ENCODE results near the gene NKX2-2.
"Not testable (repeated sequence)": the region's sequence is repeated elsewhere in the genome, so short reads cannot be mapped to it uniquely, and the experiment has no call there.

Gene NKX2-2

DNA sequence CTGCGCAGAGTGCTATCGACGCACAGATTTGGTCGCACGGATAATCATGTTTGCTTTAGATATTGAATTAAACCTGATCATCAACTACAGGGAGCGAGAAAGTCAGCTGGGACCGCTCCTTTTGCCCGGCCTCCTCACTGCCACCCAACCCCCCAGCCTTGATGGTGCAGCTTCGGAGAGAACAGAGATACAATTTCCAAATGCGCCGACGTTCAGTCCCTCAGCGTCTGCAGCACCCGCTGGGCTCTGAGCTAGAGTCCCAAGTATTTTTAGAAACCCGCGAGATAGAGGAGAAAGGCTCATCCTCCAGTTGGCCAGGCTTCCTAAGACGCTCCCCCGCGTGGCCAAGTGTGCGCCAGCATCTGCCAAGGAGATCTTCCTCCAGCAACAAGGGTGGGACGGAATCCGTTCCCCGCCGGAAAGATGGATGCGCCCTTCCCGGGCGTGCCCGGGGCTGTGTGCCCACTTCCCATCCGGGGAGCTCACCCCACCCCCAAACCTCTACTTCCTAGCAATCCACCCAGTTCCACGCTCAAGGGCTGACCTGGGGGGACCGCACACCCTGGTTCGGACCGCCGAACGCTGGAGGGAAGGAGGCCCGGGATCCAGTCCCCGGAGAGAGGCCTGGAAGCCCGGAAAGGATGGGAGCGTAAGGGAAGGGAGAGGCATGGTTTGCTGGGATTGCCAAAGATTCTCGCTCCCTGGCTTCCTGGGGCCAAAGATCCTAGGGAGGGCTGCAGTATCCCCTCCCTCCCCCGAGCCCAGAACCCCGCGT lies 4.1 kb downstream of the NKX2-2 start:
- no peak for FAIRE-seq
- no peak for DNase-seq (ENCODE audit: low spot score)

DNA sequence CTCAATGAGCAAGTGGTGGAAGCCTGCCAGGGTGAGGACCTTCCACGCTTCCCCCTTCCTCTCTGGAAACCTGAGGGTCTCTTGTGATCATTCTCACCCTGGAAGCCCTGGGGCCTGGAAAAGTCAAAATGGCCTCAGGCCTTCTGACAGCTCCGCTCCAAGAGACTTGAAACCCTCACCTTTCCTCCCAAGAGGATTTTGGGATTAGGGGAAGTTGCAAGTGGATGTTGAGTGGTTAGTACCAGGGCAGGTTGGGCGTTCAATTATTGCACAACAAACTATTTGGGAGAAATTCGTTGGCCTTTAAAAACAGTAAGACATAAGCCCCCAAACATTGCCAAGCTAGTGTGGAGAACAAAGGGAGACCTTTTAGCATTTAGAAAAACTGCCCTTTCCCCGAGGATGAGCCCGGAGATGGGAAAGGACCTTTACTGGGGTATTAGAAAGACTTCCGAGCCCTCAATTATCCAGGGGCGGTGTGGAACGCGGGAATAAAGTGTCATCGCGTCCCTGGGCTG lies 4.7 kb downstream of the NKX2-2 start:
- DNase-seq (ENCODE audit: low spot score) (no peak), FAIRE-seq (no peak)

DNA sequence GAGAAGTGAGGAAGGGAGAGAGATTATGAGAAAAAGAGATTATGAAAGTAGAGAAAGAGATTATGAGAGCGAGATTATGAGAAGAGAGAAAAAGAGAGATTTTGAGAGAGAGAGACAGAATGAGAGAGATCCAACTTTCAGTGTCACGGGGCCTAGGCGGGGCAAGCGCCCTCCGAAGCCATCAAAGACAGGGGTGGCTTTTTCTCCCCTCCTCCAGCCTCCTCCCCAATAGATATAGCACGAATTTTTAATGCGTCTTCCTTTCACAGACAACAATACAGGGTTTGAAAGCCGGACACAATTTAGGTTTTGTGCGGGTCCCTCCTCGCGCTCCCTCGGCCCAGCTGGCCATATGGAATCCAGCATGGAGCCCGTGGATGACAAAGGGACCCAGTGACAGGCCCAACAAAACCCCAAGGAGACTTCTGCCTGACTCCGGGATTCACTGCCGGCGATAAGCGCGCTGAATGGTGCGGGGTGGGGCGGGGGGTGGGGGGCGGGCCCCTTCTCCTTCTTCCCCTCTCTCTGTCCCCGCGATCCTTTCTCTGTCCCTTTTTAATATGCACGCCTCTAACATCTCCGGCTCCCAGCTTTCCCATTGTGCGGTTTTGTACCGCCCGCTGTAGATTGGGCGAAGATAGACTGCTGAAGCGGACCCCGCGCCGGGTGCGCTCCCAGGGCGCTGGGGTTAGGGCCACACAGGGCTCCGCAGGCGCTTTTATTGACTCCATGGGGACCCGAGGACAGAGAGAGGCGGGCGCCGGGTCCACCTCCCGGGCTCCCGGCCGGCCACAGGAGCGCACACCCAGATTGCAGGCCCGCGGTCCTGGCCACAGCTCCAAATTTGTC lies 5.4 kb downstream of the NKX2-2 start:
- no peak for FAIRE-seq
- no peak for DNase-seq (ENCODE audit: low spot score)

DNA sequence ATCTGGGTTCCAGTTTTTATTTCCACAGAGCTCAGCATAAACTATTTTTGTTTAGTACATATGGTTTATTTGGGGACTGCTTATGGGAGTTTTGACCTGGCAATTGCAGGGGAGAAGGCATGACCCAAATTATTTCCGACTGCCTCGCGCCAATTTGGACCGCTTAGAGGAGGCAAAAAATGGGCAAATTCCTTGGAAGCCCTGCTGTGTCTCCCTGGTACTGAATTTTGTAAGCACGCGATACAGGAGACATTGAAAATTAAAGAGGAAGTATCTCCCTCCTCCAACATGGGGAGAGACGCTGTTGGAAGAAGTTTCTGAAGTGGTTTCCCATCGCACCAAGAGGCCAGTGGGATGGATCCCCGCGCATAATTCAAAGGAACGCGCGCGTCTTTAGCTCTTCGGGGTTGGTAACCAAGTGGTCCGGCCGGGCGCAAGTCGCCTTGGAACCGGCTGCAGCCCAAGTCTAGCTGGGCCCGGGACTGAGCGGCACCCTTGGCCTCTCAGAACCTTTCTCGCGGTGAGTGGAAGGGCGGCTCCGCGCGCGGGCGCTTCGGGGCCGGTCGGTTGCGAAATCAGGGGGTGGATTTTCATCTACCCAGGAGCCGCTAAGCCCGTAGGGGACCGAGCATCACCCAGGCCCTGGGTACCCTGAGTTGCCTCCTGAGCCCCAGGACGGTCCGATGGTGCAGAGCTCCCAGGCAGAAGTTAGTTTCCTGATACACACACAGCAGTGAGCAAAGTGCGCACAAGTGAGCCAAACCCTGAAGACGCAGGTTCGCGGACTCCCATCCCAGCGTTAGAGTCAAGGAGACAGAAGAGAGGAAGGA lies 6.2 kb downstream of the NKX2-2 start:
- FAIRE-seq: no peak
- DNase-seq (ENCODE audit: low spot score): no peak

DNA sequence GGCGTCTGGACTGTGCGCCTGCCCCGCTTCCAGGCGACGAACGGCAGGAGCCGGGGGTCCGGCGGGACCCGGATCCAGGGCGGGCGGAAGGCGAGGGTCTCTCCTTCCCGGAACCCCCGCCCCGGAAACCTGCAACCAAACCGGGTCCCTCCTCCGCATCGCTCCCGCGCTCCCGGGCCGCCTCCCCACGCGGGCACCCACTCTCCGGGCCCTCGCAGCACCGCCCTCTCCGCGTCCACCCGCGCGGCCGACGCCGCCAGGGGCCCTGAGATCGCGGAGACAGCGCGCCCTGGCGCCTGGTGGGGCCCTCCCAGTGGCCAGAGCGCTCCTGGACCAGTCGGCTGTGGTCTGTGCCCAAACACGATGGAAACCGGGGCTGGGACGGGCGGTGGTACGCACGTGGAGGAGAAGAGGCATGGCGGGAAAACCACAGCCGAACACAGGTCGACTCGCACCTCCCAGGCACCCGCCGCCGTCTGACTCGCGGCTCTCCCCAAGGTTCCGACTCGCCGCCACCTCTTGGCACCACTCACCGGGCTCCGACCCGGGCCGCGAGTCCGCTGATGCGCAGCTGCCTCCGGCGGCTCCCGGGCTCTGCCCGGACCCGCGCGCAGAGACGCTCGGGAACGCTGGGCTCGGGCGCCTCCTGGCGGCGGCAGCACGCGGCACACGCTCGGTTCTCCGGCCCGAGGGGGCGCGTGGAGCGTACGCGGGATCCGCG lies 7.9 kb downstream of the NKX2-2 start:
- no peak for FAIRE-seq
- DNase-seq (ENCODE audit: low spot score): no peak

DNA sequence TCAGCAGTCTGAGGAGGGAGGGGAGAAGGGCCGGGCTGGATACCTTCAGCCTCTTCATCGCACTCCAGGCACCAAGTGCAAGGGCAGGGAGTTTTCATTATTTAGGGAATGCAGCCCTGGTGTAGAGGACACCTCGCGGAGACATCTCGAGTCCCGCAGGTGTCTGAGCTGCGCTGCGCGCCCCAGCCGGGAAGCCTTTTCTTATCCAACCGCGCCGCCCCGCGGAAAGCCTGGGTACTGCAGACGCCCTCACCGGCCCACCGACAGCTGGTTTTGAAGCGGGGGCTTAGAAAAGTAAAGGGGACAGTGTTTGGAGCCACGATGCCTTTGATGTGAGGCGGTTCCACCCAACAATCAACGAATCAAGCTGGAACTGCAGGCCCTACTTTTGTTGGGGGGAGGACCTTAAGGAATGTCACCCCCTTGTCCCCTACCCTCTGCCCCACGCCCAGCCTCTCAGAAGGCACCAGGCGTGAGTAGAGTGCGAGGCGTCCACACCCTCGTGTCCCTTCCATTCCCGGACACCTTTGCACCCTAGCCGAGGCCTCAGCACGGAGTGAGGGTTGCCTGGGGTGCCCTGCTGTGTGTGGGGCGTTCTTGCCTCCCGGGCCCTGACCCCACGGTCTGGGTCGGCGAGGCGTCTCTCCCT lies 8.6 kb downstream of the NKX2-2 start:
- FAIRE-seq: no peak
- DNase-seq (ENCODE audit: low spot score): peak; percentile 62

DNA sequence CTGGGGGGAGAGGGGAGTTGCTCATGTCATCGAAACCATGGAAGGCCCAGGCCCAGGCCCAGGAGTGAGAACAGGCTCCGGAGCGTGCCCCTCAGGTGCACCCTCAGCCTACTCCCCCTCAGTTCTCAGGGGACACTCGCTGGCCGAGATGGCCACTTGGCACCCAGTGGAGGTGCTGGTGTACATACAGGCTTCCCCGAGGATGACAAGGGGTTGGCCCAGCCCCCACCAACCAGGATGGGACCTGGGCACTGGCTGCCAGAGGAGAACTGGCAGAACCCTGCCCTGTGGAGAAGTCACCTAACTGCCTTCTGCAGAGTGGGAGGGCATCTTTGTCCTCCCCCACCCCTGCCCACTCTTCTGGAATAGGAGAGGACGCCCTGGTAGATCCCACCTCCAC lies 9.5 kb downstream of the NKX2-2 start:
- no peak for DNase-seq (ENCODE audit: low spot score)
- FAIRE-seq: no peak

DNA sequence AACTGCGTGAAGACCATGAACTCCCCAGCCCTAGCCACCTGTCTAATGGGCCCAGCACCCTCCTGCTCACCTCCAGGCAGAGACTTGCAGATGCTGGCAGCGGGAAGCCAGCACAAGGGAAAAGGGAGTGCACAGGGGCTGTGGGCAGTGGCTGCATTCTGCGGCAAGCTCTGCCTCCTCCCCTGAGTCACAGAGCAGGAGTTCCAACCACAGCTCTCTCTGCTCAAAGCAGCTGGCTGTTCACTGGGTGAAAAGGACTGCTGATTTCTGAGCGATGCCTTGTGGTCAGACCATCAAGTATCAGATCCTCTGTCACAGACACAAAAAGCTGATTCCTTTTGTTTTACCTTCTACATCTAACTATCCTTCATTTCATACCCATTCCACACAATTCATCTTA lies 10.5 kb downstream of the NKX2-2 start:
- FAIRE-seq (no peak), DNase-seq (ENCODE audit: low spot score) (peak; percentile 78)

DNA sequence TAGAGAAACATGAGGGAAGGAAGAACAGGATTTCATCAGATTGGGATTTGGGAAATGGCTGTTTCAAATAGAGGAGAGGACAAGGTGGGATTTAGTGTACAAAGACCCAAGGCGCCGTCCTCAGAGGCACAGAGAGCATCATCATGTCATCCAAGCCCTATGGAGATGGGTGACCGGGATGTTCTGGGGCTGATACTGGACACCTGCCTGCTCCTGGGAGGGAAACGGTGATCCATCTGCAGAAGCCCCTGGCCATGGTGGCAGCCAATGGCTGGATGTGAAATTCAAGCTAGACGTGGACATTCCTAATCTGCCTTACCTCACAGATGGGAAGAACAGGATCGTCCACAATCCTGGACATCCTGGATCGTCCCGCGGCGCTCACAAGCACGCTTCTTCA lies 12.7 kb downstream of the NKX2-2 start:
- DNase-seq (ENCODE audit: low spot score) (no peak), FAIRE-seq (no peak)

DNA sequence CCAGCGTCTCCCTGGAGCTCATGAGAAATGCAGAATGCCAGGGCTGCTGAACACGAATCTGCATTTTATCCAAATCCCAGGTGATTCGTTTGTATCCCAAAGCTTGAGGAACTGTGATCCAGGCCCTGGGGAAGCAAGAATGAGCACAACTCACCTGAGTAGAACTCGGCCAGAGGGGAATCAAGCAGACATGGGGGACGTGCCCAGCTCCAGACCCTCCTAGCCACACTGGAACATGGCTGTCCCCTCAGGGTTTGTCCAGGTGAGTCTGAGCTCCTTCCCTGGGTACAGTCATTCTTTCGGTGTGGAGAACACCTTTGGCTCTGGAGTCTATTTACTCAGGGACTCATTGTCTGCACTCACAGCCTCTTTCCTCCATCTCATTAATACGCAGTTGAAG lies 13.3 kb downstream of the NKX2-2 start:
- no peak for FAIRE-seq
- no peak for DNase-seq (ENCODE audit: low spot score)

DNA sequence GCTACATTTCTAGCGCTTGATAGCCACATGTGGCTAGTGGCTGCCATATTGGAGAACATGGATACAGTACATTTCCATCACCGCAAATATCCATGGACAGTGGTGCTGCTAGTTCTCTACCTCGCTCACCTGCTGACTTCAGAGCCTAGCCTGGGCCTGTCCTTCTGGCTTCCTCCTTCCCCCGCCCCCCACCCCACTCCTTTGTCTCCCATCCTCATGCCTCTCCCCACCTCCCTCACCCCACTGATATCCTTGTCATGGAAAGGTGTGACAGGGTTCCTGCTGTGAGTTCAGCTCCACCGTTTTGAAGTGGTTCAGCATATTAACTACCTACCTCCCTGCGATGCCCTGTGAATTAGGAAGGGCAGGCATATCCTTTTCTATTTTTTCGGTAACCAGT lies 14.2 kb downstream of the NKX2-2 start:
- FAIRE-seq: no peak
- DNase-seq (ENCODE audit: low spot score): no peak

DNA sequence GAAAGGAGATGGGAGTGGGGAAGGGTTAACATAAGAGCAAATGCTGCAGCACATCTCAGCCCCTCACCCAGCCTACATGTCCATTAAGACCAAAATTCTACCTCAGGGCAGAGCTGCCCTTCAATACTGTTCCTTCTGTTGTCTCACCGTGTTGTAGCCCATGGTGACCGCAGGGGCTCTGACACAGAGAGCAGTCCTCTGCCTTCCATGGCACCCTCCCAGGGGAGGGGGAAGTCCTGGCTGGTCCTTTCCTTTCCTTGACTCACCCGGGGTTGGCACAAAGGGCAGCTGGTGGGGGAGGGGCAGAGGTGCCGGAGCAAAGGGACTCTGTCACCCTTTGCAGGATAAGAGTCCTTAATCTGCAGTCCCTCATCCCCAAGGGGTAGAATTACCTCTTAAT lies 15.2 kb downstream of the NKX2-2 start:
- DNase-seq (ENCODE audit: low spot score) (no peak), FAIRE-seq (no peak)

DNA sequence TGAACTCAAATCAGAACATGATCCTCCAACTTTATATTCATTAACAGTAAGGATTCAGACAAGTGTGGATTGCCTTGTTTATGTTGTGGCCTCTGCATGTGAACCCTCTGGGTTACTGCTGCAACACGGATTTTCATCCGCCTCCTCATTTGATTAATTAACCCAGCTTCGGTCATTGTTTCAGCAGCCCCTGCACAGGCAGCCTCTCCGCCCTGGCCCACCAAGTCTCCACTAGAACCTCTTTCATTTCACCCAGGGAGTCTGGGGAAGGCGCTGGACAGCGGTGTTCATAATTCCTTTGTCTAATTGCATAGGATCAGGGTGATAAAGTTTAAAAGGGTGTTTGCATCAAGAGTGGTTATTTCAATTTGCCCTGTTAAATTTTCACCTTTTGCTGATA lies 15.7 kb downstream of the NKX2-2 start:
- DNase-seq (ENCODE audit: low spot score) (no peak), FAIRE-seq (no peak)

DNA sequence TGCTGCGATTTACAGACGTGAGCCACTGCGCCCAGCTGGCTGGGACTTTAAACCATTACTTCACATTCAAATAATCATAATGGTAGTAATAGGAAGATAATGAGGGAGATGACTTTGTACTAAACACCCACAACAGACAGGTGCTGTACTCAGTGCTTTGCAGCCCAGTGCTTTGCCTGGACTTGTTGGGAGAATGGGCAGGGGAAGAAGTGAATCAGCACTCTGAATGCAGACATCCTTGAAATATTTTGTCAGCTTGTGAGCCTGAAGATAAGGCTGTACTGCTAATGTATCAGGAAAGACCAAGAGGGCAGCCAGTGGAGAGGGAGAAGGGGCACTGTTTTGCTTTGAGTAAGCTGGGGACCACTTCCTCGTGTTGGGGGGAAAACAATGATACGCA lies 17.4 kb downstream of the NKX2-2 start:
- FAIRE-seq (no peak), DNase-seq (ENCODE audit: low spot score) (peak; percentile 18)

DNA sequence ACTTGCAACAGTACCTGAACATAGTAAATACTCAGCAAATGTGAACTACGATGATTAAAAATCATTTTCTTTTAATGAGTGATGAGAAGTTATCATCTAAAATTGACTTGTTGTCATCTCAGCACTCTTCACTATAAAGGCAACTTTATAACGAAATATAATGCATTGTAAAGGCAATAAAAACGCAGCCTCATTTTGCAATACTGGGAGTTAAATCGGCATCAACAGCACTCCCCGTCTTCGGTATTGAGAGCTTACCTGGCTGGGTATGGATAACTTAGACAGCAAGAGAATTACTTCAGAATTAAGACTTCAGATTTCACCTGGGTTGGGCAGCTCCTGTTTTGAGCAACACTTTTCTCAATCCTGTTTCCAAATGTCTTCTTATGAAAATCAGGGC lies 20.8 kb downstream of the NKX2-2 start:
- FAIRE-seq: no peak
- DNase-seq (ENCODE audit: low spot score): no peak

DNA sequence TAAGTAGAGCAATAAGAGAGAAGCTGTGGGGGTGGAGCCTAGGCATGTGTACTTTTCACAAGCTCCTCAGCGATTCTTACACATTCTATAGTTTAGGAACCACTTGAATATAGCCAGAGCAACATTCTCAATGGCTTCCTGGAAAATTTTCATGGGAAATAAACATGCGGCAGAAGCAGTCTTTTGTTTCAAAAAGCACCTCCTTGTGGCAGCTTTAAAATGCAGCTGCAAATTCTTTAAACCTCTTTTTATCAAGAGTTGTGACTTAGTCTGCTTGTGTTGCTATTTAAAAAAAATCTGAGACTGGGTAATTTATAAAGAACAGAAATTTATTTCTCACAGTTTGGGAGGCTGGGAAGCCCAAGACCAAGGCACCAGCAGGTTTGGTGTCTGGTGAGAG lies 23.8 kb downstream of the NKX2-2 start:
- no peak for DNase-seq (ENCODE audit: low spot score)
- FAIRE-seq: no peak

DNA sequence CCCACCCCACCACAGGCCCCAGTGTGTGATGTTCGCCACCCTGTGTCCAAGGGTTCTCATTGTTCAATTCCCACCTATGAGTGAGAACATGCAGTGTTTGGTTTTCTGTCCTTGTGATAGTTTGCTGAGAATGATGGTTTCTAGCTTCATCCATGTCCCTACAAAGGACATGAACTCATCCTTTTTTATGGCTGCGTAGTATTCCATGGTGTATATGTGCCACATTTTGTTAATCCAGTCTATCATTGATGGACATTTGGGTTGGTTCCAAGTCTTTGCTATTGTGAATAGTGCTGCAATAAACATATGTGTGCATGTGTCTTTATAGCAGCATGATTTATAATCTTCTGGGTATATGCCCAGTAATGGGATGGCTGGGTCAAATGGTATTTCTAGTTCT lies 33.7 kb downstream of the NKX2-2 start:
- not testable (repeated sequence) for FAIRE-seq

DNA sequence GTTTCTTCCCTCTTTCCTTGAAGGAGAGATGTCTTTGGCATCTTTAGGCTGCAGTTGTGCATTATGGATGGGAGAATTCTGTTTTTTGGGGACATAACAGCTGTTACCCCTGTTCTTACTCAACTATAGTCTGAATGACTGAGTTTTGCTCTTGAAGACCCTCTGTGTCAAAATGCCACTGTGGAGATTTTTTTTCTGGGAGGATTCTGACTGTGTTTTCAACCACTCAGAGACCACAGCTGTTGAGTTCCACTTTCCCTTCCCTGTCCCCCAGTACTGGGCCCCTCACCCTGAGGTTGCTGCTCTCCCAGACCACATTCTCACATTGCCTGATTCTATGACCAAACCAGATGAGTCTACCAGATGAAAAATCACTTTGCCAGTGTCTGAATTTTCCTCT lies 48.1 kb downstream of the NKX2-2 start:
- DNase-seq (ENCODE audit: low spot score) (no peak), FAIRE-seq (no peak)

More for the DNA sequence above, 33.7 kb downstream of the NKX2-2 start:
- not testable (repeated sequence) for DNase-seq (ENCODE audit: low spot score)

DNA sequence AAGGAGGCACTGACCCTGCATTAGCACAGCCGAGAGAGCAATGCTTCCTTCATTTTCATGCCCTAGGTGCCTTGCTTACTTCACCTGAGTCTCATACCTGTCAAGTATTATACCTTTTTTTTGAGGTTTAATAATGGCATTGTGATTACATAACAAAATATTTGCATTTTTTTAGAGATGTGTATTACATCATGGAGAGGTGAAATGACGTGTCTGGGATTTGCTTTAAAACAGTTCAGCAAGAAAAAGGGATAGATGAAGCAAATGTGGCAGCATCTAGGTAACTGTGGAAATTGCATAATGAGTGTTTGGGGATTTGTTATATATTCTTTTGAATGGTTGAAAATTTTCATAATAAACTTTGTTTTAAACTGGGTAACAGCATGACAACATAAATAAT lies 48.9 kb downstream of the NKX2-2 start:
- DNase-seq (ENCODE audit: low spot score): no peak
- FAIRE-seq: no peak
